IPS-11a (cell line): ENCODE results near the gene ADAMTS17.

Experiments
- H3K4me3 ChIP-seq: one replicate; pipeline ENCODE4 v1.5.1; 2013; ENCODE audit warnings: low read depth, low read length, control low read depth

ADAMTS17 gene

GRCh38 chr15:100252779-100253417 is 88.9 kb downstream of the ADAMTS17 start:
- H3K4me3 ChIP-seq, result no peak overlapping the region

GRCh38 chr15:100252359-100252758 is 89.4 kb downstream of the ADAMTS17 start:
- no peak overlapping the region for H3K4me3 ChIP-seq

GRCh38 chr15:100250176-100250800 is 91.5 kb downstream of the ADAMTS17 start:
- no peak overlapping the region for H3K4me3 ChIP-seq

- H3K4me3 ChIP-seq, result no peak overlapping the region
These were observed 92.5 kb downstream of the ADAMTS17 start for GRCh38 chr15:100249096-100249815.

- no peak overlapping the region for H3K4me3 ChIP-seq
These were observed 93.5 kb downstream of the ADAMTS17 start for GRCh38 chr15:100248236-100248635.

GRCh38 chr15:100247228-100248225 is 94.2 kb downstream of the ADAMTS17 start:
- H3K4me3 ChIP-seq, result no peak overlapping the region

- no peak overlapping the region for H3K4me3 ChIP-seq
These were observed 95.9 kb downstream of the ADAMTS17 start for GRCh38 chr15:100245855-100246254.

GRCh38 chr15:100245487-100245820 is 96.3 kb downstream of the ADAMTS17 start:
- H3K4me3 ChIP-seq, result no peak overlapping the region

- no peak overlapping the region for H3K4me3 ChIP-seq
These were observed 96.8 kb downstream of the ADAMTS17 start for GRCh38 chr15:100244796-100245486.

- no peak overlapping the region for H3K4me3 ChIP-seq
These were observed 98.8 kb downstream of the ADAMTS17 start for GRCh38 chr15:100242989-100243388.

GRCh38 chr15:100241572-100242482 is 99.9 kb downstream of the ADAMTS17 start:
- no peak overlapping the region for H3K4me3 ChIP-seq

GRCh38 chr15:100236981-100237720 is 104.6 kb downstream of the ADAMTS17 start:
- H3K4me3 ChIP-seq, result no peak overlapping the region

GRCh38 chr15:100235030-100235617 is 106.7 kb downstream of the ADAMTS17 start:
- no peak overlapping the region for H3K4me3 ChIP-seq

- no peak overlapping the region for H3K4me3 ChIP-seq
These were observed 107.4 kb downstream of the ADAMTS17 start for GRCh38 chr15:100234158-100235029.

- no peak overlapping the region for H3K4me3 ChIP-seq
These were observed 111.0 kb downstream of the ADAMTS17 start for GRCh38 chr15:100230784-100231183.

GRCh38 chr15:100229181-100230163 is 112.3 kb downstream of the ADAMTS17 start:
- H3K4me3 ChIP-seq, result no peak overlapping the region
